ENCODE measurements around the gene EPYC. TPM values are rescaled to one million over a fixed set of nuclear protein-coding genes. Genes with fewer than 3 reads are reported as not detected.

EPYC gene
- total and polyA plus RNA-seq, 2 experiments from 2014 or later, result 0.27 to 0.40 TPM

DNA sequence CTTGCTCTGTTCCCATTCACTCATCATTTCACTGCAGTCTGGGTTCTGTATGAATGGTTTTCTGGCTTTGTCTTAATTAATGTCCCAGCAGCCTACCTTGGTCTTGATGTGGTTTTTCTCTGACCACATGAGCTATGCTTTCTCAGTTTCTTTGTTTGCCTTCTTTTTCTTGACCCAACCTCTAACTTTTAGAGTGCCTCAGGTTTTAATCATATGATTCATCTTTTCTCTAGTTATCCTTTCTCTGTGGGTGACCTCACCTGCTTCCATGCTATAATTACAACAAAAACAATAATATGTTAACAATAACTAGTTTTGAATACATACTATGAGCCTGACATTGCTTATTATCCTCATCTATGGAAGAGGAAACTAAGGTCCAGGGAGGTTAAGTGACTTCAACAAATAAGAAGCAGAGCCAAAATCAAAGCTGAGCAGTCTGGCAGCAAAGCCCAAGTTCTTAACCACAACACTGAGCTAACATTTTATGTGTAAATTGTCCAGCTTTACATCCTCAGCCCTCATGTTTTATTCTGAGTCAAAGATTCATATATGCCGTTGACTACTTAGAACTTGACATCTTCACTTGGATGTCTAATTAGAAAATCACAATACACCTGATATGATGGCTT lies 4.7 kb upstream of the EPYC start:
- Histone ChIP-seq H3K79me2 (no peaks in the 10 kb centered on the region), H3K27ac (no peak overlapping the region), H3K9me3 (ENCODE audit: low read depth) (no peaks in the 10 kb centered on the region), H3K4me1 (ENCODE audit: insufficient read depth) (no peaks in the 10 kb centered on the region), H3K4me3 (no peak overlapping the region), H3K27me3 (no peaks in the 10 kb centered on the region), H3K4me2 (no peak overlapping the region), H3K9me2 (replicated peaks; ENCODE audit: insufficient read depth) (no peaks in the 10 kb centered on the region), H4K20me1 (ENCODE audit: insufficient read depth, poor library complexity, severe bottlenecking) (no peaks in the 10 kb centered on the region), H3K36me3 (replicated peaks; ENCODE audit: insufficient read depth, low read depth) (no peaks in the 10 kb centered on the region), H2AFZ (no peak overlapping the region)
- 63% methylated on average over 1 of the region's 1 CpG for WGBS (ENCODE audit: low lambda C conversion rate, missing lambda C conversion rate)
- TF ChIP-seq CTCF (IDR thresholded peaks at IDR 0.05; ENCODE audit: poor library complexity), result no peak
- TF ChIP-seq EZH2 (IDR thresholded peaks at IDR 0.05; ENCODE audit: borderline replicate concordance), result no peak
- no peak for TF ChIP-seq EZH2phosphoT487 (IDR thresholded peaks at IDR 0.05; ENCODE audit: low read depth, severe bottlenecking, unreplicated experiment)
- no peak for DNase-seq (ENCODE audit: low spot score)

DNA sequence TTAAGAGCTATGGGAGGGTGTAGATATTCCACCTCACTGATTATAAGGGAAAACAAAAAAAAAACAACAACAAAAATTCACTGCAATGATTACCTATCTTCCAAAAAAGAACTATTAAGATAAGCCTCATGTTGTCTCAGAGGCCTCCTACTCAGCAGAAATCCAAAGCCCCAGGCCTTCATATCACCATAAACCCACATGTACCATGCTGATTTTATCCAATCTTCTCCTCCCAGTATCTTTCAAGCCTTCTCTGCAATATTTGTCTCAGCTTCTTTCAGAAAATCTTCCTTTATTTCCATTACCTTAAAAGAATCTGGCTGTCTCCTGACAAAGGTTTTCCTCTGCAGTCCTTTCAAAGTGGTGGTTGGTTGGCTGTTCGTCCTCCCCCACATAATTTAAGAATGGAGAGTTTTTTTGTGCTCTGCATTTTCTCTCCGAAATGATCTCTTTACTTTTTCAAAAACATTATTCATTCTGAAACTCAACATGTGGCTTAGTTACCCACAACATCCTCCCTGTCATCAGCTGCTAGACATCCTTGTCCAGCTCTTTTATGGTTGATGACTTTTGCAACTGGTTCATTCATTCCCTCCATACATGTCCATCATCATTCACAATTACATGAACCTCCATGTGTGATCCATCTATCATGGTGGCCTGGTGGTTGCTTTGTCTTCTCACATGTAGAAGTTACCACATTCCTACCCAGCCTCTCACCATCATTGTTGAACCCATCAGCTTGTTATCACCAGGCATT lies 2.9 kb upstream of the EPYC start:
- H3K9me3 ChIP-seq (ENCODE audit: low read depth), result no peaks in the 10 kb centered on the region
- H3K27me3 ChIP-seq, result no peaks in the 10 kb centered on the region
- no peak overlapping the region for H3K27ac ChIP-seq
- no peak overlapping the region for H3K4me3 ChIP-seq
- TF ChIP-seq EZH2phosphoT487 (IDR thresholded peaks at IDR 0.05; ENCODE audit: low read depth, severe bottlenecking, unreplicated experiment), result no peak
- TF ChIP-seq EZH2 (IDR thresholded peaks at IDR 0.05; ENCODE audit: borderline replicate concordance), result no peak
- TF ChIP-seq CTCF (IDR thresholded peaks at IDR 0.05; ENCODE audit: poor library complexity), result no peak
- H3K4me2 ChIP-seq, result no peak overlapping the region
- no peaks in the 10 kb centered on the region for H4K20me1 ChIP-seq (ENCODE audit: insufficient read depth, poor library complexity, severe bottlenecking)
- no peaks in the 10 kb centered on the region for H3K36me3 ChIP-seq (replicated peaks; ENCODE audit: insufficient read depth, low read depth)
- no peak for DNase-seq (ENCODE audit: low spot score)
- no peaks in the 10 kb centered on the region for H3K9me2 ChIP-seq (replicated peaks; ENCODE audit: insufficient read depth)
- 93% methylated on average over 2 of the region's 2 CpGs for WGBS (ENCODE audit: low lambda C conversion rate, missing lambda C conversion rate)
- no peaks in the 10 kb centered on the region for H3K79me2 ChIP-seq
- H2AFZ ChIP-seq, result no peak overlapping the region
- H3K4me1 ChIP-seq (ENCODE audit: insufficient read depth), result no peaks in the 10 kb centered on the region

GRCh38 chr12:91003737-91004136 lies 1.0 kb downstream of the EPYC start:
- Histone ChIP-seq H3K79me2 (no peaks in the 10 kb centered on the region), H4K20me1 (ENCODE audit: insufficient read depth, poor library complexity, severe bottlenecking) (no peaks in the 10 kb centered on the region), H3K27me3 (no peaks in the 10 kb centered on the region), H2AFZ (no peak overlapping the region), H3K4me2 (no peak overlapping the region), H3K36me3 (replicated peaks; ENCODE audit: insufficient read depth, low read depth) (no peaks in the 10 kb centered on the region), H3K27ac (no peak overlapping the region), H3K9me3 (ENCODE audit: low read depth) (no peaks in the 10 kb centered on the region), H3K4me3 (no peak overlapping the region), H3K9me2 (replicated peaks; ENCODE audit: insufficient read depth) (no peaks in the 10 kb centered on the region), H3K4me1 (ENCODE audit: insufficient read depth) (no peaks in the 10 kb centered on the region)
- TF ChIP-seq EZH2 (IDR thresholded peaks at IDR 0.05; ENCODE audit: borderline replicate concordance) (no peak), EZH2phosphoT487 (IDR thresholded peaks at IDR 0.05; ENCODE audit: low read depth, severe bottlenecking, unreplicated experiment) (no peak), CTCF (IDR thresholded peaks at IDR 0.05; ENCODE audit: poor library complexity) (no peak)
- no peak for DNase-seq (ENCODE audit: low spot score)
